Measurements from ENCODE around the gene OAT.

OAT gene

GRCh38 chr10:124407456-124407855 lies 11.3 kb downstream of the OAT start:
- no peak for DNase-seq
- no peaks in the 10 kb centered on the region for H3K9me3 ChIP-seq (ENCODE audit: control extremely low read depth in 1 of 5, control insufficient read depth in 4 of 5, insufficient read depth in 2 of 5, low read depth in 1 of 5, low read length in 4 of 5)
- H3K36me3 ChIP-seq (ENCODE audit: control insufficient read depth in 4 of 4, insufficient read depth in 4 of 4, low read length in 3 of 4) = peaks cover 3 to 28% (median 18%) of the 10 kb centered on the region in 4 experiments
- no CpG with 5 or more reads among the region's 2 CpGs for WGBS (ENCODE audit: insufficient coverage)
- peaks cover 2 to 8% (median 4%) of the 10 kb centered on the region in 4 experiments for H3K4me1 ChIP-seq (ENCODE audit: control extremely low read depth in 1 of 4, control insufficient read depth in 4 of 4, insufficient read depth in 4 of 4, low read length in 3 of 4)
- H3K4me3 ChIP-seq (ENCODE audit: control insufficient read depth in 1 of 7, extremely low read depth in 1 of 7, insufficient read depth in 4 of 7, low read depth in 2 of 7, low read length in 6 of 7) = no peak overlapping the region
- CTCF ChIA-PET = interaction anchor here (0.8 kb wide), 1 partner anchor 27 kb away, joined by 3 read pairs; no protein-coding TSS in a partner anchor
- H3K27ac ChIP-seq (ENCODE audit: insufficient read depth in 1 of 2, low read depth in 1 of 2, low read length in 2 of 2, poor library complexity in 1 of 2, severe bottlenecking in 2 of 2) = no peak overlapping the region
- no peaks in the 10 kb centered on the region for H3K27me3 ChIP-seq (replicated peaks in 2 of 5; ENCODE audit: control insufficient read depth in 4 of 5, insufficient read depth in 5 of 5, low read length in 4 of 5)
- POLR2A ChIA-PET = no interaction called here

- ChIA-PET POLR2A (interaction anchor here (0.6 kb wide), 1 partner anchor 307 kb away, joined by 6 read pairs; no protein-coding TSS in a partner anchor), CTCF (interaction anchor here (1.0 to 1.7 kb wide), 14 partner anchors 9 to 416 kb away, joined by 3 to 8 read pairs (median 3); partner anchors contain the start of genes LHPP and OAT)
- peaks cover 2 to 4% (median 4%) of the 10 kb centered on the region in 4 experiments for H3K4me1 ChIP-seq (ENCODE audit: control extremely low read depth in 1 of 4, control insufficient read depth in 4 of 4, insufficient read depth in 4 of 4, low read length in 3 of 4)
- no peaks in the 10 kb centered on the region for H3K9me3 ChIP-seq (ENCODE audit: control extremely low read depth in 1 of 5, control insufficient read depth in 4 of 5, insufficient read depth in 2 of 5, low read depth in 1 of 5, low read length in 4 of 5)
- DNase-seq = peak; percentile 83 to 92 (median 91)
- H3K27me3 ChIP-seq (replicated peaks in 2 of 5; ENCODE audit: control insufficient read depth in 4 of 5, insufficient read depth in 5 of 5, low read length in 4 of 5) = no peaks in the 10 kb centered on the region
- H3K36me3 ChIP-seq (ENCODE audit: control insufficient read depth in 4 of 4, insufficient read depth in 4 of 4, low read length in 3 of 4) = peaks cover 7 to 51% (median 34%) of the 10 kb centered on the region in 4 experiments
- no peak overlapping the region for H3K4me3 ChIP-seq (ENCODE audit: control insufficient read depth in 1 of 7, extremely low read depth in 1 of 7, insufficient read depth in 4 of 7, low read depth in 2 of 7, low read length in 6 of 7)
- H3K27ac ChIP-seq (ENCODE audit: insufficient read depth in 1 of 2, low read depth in 1 of 2, low read length in 2 of 2, poor library complexity in 1 of 2, severe bottlenecking in 2 of 2) = no peak overlapping the region
- 93% methylated on average over 6 of the region's 8 CpGs for WGBS (ENCODE audit: insufficient coverage)
These were observed 15.2 kb downstream of the OAT start for GRCh38 chr10:124403548-124403947.

- CTCF ChIA-PET = interaction anchor here (0.7 to 1.4 kb wide), 3 partner anchors 11 to 407 kb away, joined by 3 to 5 read pairs (median 3); no protein-coding TSS in a partner anchor
- Histone ChIP-seq H3K9me3 (ENCODE audit: control extremely low read depth in 1 of 5, control insufficient read depth in 4 of 5, insufficient read depth in 2 of 5, low read depth in 1 of 5, low read length in 4 of 5) (no peaks in the 10 kb centered on the region), H3K27me3 (replicated peaks in 2 of 5; ENCODE audit: control insufficient read depth in 4 of 5, insufficient read depth in 5 of 5, low read length in 4 of 5) (no peaks in the 10 kb centered on the region), H3K4me1 (ENCODE audit: control extremely low read depth in 1 of 4, control insufficient read depth in 4 of 4, insufficient read depth in 4 of 4, low read length in 3 of 4) (peaks cover 2 to 4% (median 4%) of the 10 kb centered on the region in 4 experiments), H3K36me3 (ENCODE audit: control insufficient read depth in 4 of 4, insufficient read depth in 4 of 4, low read length in 3 of 4) (peaks cover 9 to 42% (median 29%) of the 10 kb centered on the region in 4 experiments), H3K27ac (ENCODE audit: insufficient read depth in 1 of 2, low read depth in 1 of 2, low read length in 2 of 2, poor library complexity in 1 of 2, severe bottlenecking in 2 of 2) (no peak overlapping the region), H3K4me3 (ENCODE audit: control insufficient read depth in 1 of 7, extremely low read depth in 1 of 7, insufficient read depth in 4 of 7, low read depth in 2 of 7, low read length in 6 of 7) (no peak overlapping the region)
- DNase-seq = no peak
- 90% methylated on average over 2 of the region's 2 CpGs for WGBS (ENCODE audit: insufficient coverage)
- POLR2A ChIA-PET = no interaction called here
These were observed 16.4 kb downstream of the OAT start for GRCh38 chr10:124402273-124402672.

- CTCF ChIA-PET = interaction anchor here (0.7 to 4.2 kb wide), 4 partner anchors 12 to 406 kb away, joined by 3 to 13 read pairs (median 4); no protein-coding TSS in a partner anchor
- POLR2A ChIA-PET = no interaction called here
- H3K4me3 ChIP-seq (ENCODE audit: control insufficient read depth in 1 of 7, extremely low read depth in 1 of 7, insufficient read depth in 4 of 7, low read depth in 2 of 7, low read length in 6 of 7) = no peak overlapping the region
- peaks cover 2 to 4% (median 4%) of the 10 kb centered on the region in 4 experiments for H3K4me1 ChIP-seq (ENCODE audit: control extremely low read depth in 1 of 4, control insufficient read depth in 4 of 4, insufficient read depth in 4 of 4, low read length in 3 of 4)
- peaks cover 11 to 40% (median 28%) of the 10 kb centered on the region in 4 experiments for H3K36me3 ChIP-seq (ENCODE audit: control insufficient read depth in 4 of 4, insufficient read depth in 4 of 4, low read length in 3 of 4)
- H3K27me3 ChIP-seq (replicated peaks in 2 of 5; ENCODE audit: control insufficient read depth in 4 of 5, insufficient read depth in 5 of 5, low read length in 4 of 5) = no peaks in the 10 kb centered on the region
- no peak overlapping the region for H3K27ac ChIP-seq (ENCODE audit: insufficient read depth in 1 of 2, low read depth in 1 of 2, low read length in 2 of 2, poor library complexity in 1 of 2, severe bottlenecking in 2 of 2)
- DNase-seq = no peak
- no peaks in the 10 kb centered on the region for H3K9me3 ChIP-seq (ENCODE audit: control extremely low read depth in 1 of 5, control insufficient read depth in 4 of 5, insufficient read depth in 2 of 5, low read depth in 1 of 5, low read length in 4 of 5)
- whole genome bisulfite sequencing (ENCODE audit: insufficient coverage) = 100% methylated on average over 4 of the region's 5 CpGs
These were observed 17.1 kb downstream of the OAT start for GRCh38 chr10:124401633-124402032.

GRCh38 chr10:124394583-124394982 lies 24.1 kb downstream of the OAT start:
- no CpG with 5 or more reads among the region's 1 CpG for WGBS (ENCODE audit: insufficient coverage)
- H3K27me3 ChIP-seq (replicated peaks in 2 of 5; ENCODE audit: control insufficient read depth in 4 of 5, insufficient read depth in 5 of 5, low read length in 4 of 5) = peaks cover 0 to 5% (median 0%) of the 10 kb centered on the region in 5 experiments

GRCh38 chr10:124392626-124393342 lies 25.9 kb downstream of the OAT start:
- ChIA-PET POLR2A (no interaction called here), CTCF (interaction anchor here (1.0 to 7.8 kb wide), 3 partner anchors 11 to 396 kb away, joined by 3 to 96 read pairs (median 3); no protein-coding TSS in a partner anchor)
- DNase-seq = no peak
- Histone ChIP-seq H3K9me3 (ENCODE audit: control extremely low read depth in 1 of 5, control insufficient read depth in 4 of 5, insufficient read depth in 2 of 5, low read depth in 1 of 5, low read length in 4 of 5) (peaks cover 0 to 6% (median 0%) of the 10 kb centered on the region in 5 experiments), H3K4me1 (ENCODE audit: control extremely low read depth in 1 of 4, control insufficient read depth in 4 of 4, insufficient read depth in 4 of 4, low read length in 3 of 4) (peaks cover 0 to 10% (median 8%) of the 10 kb centered on the region in 4 experiments), H3K27me3 (replicated peaks in 2 of 5; ENCODE audit: control insufficient read depth in 4 of 5, insufficient read depth in 5 of 5, low read length in 4 of 5) (peaks cover 0 to 8% (median 0%) of the 10 kb centered on the region in 5 experiments), H3K36me3 (ENCODE audit: control insufficient read depth in 4 of 4, insufficient read depth in 4 of 4, low read length in 3 of 4) (peaks cover 0 to 4% (median 3%) of the 10 kb centered on the region in 4 experiments), H3K27ac (ENCODE audit: insufficient read depth in 1 of 2, low read depth in 1 of 2, low read length in 2 of 2, poor library complexity in 1 of 2, severe bottlenecking in 2 of 2) (no peak overlapping the region), H3K4me3 (ENCODE audit: control insufficient read depth in 1 of 7, extremely low read depth in 1 of 7, insufficient read depth in 4 of 7, low read depth in 2 of 7, low read length in 6 of 7) (no peak overlapping the region)
- WGBS (ENCODE audit: insufficient coverage) = 100% methylated on average over 9 of the region's 11 CpGs

More at GRCh38 chr10:124394583-124394982, 24.1 kb downstream of the OAT start:
- H3K4me1 ChIP-seq (ENCODE audit: control extremely low read depth in 1 of 4, control insufficient read depth in 4 of 4, insufficient read depth in 4 of 4, low read length in 3 of 4) = peaks cover 0 to under 1% (median under 1%) of the 10 kb centered on the region in 4 experiments
- peaks cover 2 to 8% (median 4%) of the 10 kb centered on the region in 4 experiments for H3K36me3 ChIP-seq (ENCODE audit: control insufficient read depth in 4 of 4, insufficient read depth in 4 of 4, low read length in 3 of 4)
- CTCF ChIA-PET = interaction anchor here (1.0 to 7.8 kb wide), 3 partner anchors 9 to 398 kb away, joined by 3 to 96 read pairs (median 3); no protein-coding TSS in a partner anchor
- peaks cover 0 to 6% (median 0%) of the 10 kb centered on the region in 5 experiments for H3K9me3 ChIP-seq (ENCODE audit: control extremely low read depth in 1 of 5, control insufficient read depth in 4 of 5, insufficient read depth in 2 of 5, low read depth in 1 of 5, low read length in 4 of 5)
- H3K4me3 ChIP-seq (ENCODE audit: control insufficient read depth in 1 of 7, extremely low read depth in 1 of 7, insufficient read depth in 4 of 7, low read depth in 2 of 7, low read length in 6 of 7) = no peak overlapping the region
- DNase-seq = no peak
- no peak overlapping the region for H3K27ac ChIP-seq (ENCODE audit: insufficient read depth in 1 of 2, low read depth in 1 of 2, low read length in 2 of 2, poor library complexity in 1 of 2, severe bottlenecking in 2 of 2)
- POLR2A ChIA-PET = no interaction called here

All from common myeloid progenitor, CD34-positive (primary cell).